Left ventricle myocardium inferior (tissue), 1 donor: ENCODE data around the gene MGLL. TPM values are rescaled to one million over a fixed set of nuclear protein-coding genes. Genes with fewer than 3 reads are reported as not detected.
A peak's percentile ranks its signal among the peaks of the same experiment; 100 is the strongest.

ENCODE experiments used
- DNase-seq: peaks from one replicate; pipeline ENCODE4 v3.0.0-alpha.2; 2020
- H3K27ac ChIP-seq: fragments of 200-600 bp; replicated peaks from 2 replicates; pipeline ENCODE4 v1.8.0; 2021
- H3K27me3 ChIP-seq: fragments of 200-600 bp; 2 replicates; pipeline ENCODE4 v1.8.0; 2021; ENCODE audit warnings: low read depth
- H3K36me3 ChIP-seq: fragments of 200-600 bp; 2 replicates; pipeline ENCODE4 v1.8.0; 2021
- H3K4me1 ChIP-seq: fragments of 200-600 bp; 2 replicates; pipeline ENCODE4 v1.8.0; 2021
- H3K4me3 ChIP-seq: fragments of 200-600 bp; 2 replicates; pipeline ENCODE4 v1.8.0; 2021; ENCODE audit warnings: mild to moderate bottlenecking, moderate library complexity
- H3K9me3 ChIP-seq: fragments of 200-600 bp; replicated peaks from 2 replicates; pipeline ENCODE4 v1.8.0; 2021
- intact Hi-C: fragments of 100-400 bp; cut with micrococcal nuclease; formaldehyde crosslinking; loops from one replicate; pipeline ENCODE4 v1.11.0; 2022
- total RNA-seq: library from RNA; stranded (reverse); fragmentation: NEBNext Ultra II Directional; extraction: Animal tissue kit (Norgen Biotek cat#: 25700); gene quantifications from one replicate; pipeline ENCODE4 v1.2.1, GENCODE V29; 2021
- TF ChIP-seq, protein P1 (sequence below): fragments of 200-600 bp; IDR thresholded peaks from 2 replicates; pipeline ENCODE4 v1.8.0; 2021; ENCODE audit warnings: antibody characterized with exemption, mild to moderate bottlenecking, borderline replicate concordance
- donor health status: DM: no; HTN: yes; CAD: no; lungs with severe emphysema.

The MGLL gene
- total RNA-seq, 1 donor from 2014 or later: 67.0 TPM

- Histone ChIP-seq H3K4me3 (no peak overlapping the region), H3K27me3 (no peaks in the 10 kb centered on the region), H3K36me3 (peaks cover 51% of the 10 kb centered on the region), H3K27ac (no peak overlapping the region), H3K4me1 (peaks cover 53% of the 10 kb centered on the region), H3K9me3 (no peaks in the 10 kb centered on the region)
- DNase-seq: no peak
- intact Hi-C loops: no loop called here
- TF ChIP-seq, protein P1, sequence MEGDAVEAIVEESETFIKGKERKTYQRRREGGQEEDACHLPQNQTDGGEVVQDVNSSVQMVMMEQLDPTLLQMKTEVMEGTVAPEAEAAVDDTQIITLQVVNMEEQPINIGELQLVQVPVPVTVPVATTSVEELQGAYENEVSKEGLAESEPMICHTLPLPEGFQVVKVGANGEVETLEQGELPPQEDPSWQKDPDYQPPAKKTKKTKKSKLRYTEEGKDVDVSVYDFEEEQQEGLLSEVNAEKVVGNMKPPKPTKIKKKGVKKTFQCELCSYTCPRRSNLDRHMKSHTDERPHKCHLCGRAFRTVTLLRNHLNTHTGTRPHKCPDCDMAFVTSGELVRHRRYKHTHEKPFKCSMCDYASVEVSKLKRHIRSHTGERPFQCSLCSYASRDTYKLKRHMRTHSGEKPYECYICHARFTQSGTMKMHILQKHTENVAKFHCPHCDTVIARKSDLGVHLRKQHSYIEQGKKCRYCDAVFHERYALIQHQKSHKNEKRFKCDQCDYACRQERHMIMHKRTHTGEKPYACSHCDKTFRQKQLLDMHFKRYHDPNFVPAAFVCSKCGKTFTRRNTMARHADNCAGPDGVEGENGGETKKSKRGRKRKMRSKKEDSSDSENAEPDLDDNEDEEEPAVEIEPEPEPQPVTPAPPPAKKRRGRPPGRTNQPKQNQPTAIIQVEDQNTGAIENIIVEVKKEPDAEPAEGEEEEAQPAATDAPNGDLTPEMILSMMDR: no peak
These were observed 144.1 kb downstream of the MGLL start for GRCh38 chr3:127678315-127678599.

- DNase-seq: peak; percentile 13
- H3K36me3 ChIP-seq: peaks cover 51% of the 10 kb centered on the region
- no peaks in the 10 kb centered on the region for H3K9me3 ChIP-seq
- peaks cover 57% of the 10 kb centered on the region for H3K4me1 ChIP-seq
- no peak overlapping the region for H3K27ac ChIP-seq
- TF ChIP-seq, protein P1: no peak
- no peak overlapping the region for H3K4me3 ChIP-seq
- intact Hi-C loops: no loop called here
- no peaks in the 10 kb centered on the region for H3K27me3 ChIP-seq
These were observed 144.6 kb downstream of the MGLL start for GRCh38 chr3:127677541-127678314.

- H3K9me3 ChIP-seq: no peaks in the 10 kb centered on the region
- H3K4me3 ChIP-seq: no peak overlapping the region
- H3K4me1 ChIP-seq: peaks cover 63% of the 10 kb centered on the region
- DNase-seq: peak; percentile 13
- H3K27ac ChIP-seq: no peak overlapping the region
- TF ChIP-seq, protein P1: no peak
- no peaks in the 10 kb centered on the region for H3K27me3 ChIP-seq
- peaks cover 51% of the 10 kb centered on the region for H3K36me3 ChIP-seq
- intact Hi-C loops: no loop called here
These were observed 145.4 kb downstream of the MGLL start for GRCh38 chr3:127676921-127677351.

DNA sequence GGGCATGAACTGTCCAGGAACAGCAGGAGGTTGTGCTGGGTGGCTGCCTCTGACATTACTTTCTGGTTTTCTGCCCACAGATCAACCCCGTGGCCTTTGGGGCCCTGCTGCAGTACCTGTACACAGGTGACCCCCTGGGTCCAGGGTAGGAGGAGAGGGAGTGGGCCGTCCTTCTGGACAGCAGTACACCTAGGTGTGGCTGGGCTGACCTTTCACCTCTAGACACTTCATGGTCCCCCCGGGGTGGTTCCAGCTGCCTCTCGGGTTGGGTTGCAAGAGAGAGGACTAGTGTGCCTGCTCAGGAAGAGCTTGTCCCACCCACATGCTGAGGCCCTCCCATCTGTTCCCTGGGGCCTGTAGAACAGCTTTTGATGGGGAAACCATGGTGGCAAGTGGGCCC, 145.9 kb downstream of the MGLL start:
- TF ChIP-seq, protein P1: no peak
- peaks cover 51% of the 10 kb centered on the region for H3K36me3 ChIP-seq
- peaks cover 68% of the 10 kb centered on the region for H3K4me1 ChIP-seq
- no peaks in the 10 kb centered on the region for H3K27me3 ChIP-seq
- no peak overlapping the region for H3K27ac ChIP-seq
- intact Hi-C loops: no loop called here
- no peak overlapping the region for H3K4me3 ChIP-seq
- no peak for DNase-seq
- H3K9me3 ChIP-seq: no peaks in the 10 kb centered on the region

- Histone ChIP-seq H3K4me3 (peak overlapping the region; percentile 10), H3K36me3 (peaks cover 51% of the 10 kb centered on the region)
- TF ChIP-seq, protein P1: no peak
These were observed 146.5 kb downstream of the MGLL start for GRCh38 chr3:127675651-127676391.

More at GRCh38 chr3:127675651-127676391, 146.5 kb downstream of the MGLL start:
- peak; percentile 14 for DNase-seq
- Histone ChIP-seq H3K9me3 (no peaks in the 10 kb centered on the region), H3K27me3 (no peaks in the 10 kb centered on the region), H3K4me1 (peaks cover 69% of the 10 kb centered on the region), H3K27ac (no peak overlapping the region)
- intact Hi-C loops: no loop called here
